Activated effector memory CD4-positive, alpha-beta T cell treated with Interleukin-2 at 50 U/mL for 16 hours (primary cell): ENCODE results near the gene RSL1D1.
A peak's percentile ranks its signal among the peaks of the same experiment; 100 is the strongest.

Experiments used
- DNase-seq: peaks from one replicate; pipeline ENCODE4 v3.0.0-alpha.2; 2020

RSL1D1 gene

DNA sequence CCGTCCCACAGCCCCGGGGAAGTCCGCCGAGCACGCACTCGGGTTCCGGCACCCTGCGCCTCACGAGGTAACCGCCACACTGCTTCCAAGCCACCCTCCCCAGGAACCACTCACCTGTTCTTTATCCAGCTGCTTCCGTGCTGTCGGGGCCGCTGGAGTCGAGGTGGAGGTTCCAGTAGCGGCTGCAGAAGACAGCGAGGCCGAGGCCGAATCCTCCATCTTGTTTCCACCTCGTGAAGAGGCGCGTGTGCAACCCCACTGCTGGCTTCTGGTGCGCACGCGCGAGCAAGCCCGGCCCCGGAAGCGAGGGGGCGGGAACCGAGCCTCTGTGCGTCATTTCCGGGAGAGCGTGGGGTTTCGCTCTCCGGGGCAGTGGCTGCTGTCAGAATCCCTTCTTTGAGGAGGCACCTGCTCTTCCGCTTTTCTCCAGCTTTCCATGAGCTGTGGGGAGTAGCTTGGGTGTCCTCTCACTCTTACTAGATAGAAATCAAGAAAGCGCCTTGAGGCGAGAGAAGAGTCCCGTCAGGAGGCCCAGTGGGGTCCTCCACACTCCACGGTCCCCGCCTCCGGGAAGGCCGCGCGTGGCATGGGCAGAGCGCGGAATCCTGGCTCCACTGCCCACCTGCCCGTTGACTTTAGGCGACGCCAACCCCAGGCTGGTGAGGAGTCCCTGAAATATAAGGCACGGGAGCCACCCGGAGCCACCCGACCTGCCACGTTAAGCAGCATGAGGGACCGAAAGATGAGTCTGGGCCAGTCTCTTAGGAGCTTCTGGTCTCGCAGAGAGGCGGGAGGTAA is at the start of gene RSL1D1:
TSS of gene RSL1D1 (minus strand) at position 249 of the 798 bp plus-strand sequence. CDS start at position 219, 30 bp downstream.
- DNase-seq: peak; percentile 94

DNA sequence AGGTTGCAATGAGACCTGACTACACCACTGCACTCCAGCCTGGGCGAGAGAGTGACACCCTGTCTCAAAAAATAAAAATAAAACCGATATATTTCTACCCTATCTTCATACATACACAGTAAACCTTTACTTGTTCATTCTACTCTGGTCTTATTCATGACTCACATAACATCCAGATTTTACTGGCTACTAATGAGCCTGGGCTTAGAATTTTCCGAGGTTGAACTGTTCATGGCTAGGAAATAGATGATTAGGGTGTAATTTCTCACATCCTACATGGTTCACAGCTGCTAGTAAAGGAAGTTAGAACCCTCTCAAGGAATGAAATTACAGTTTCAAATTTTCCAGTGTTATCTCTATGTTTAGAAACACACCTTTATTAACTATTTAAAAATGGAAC is 49.7 kb upstream of the RSL1D1 start:
- DNase-seq: no peak

GRCh38 chr16:11896486-11897176 is 45.3 kb upstream of the RSL1D1 start:
- DNase-seq: no peak

DNA sequence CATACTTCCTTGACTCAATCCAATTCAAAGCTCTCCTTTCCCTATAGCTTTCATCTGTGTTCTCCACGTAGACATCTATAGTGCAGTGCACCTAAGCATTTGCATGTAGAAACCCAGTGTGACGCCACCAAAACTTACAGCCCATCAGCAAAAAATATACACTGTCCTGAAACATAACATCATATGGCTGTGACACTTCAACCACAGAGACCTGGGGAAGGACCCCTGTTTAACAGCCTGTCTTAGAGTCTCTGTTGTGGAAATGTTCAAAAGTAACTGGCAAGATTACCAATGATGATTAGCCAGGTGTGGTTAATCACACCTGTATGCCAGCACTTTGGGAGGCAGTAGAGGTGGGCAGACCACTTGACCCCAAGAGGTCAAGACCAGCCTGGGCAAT is 42.2 kb upstream of the RSL1D1 start:
- no peak for DNase-seq

GRCh38 chr16:11892761-11893160 is 41.4 kb upstream of the RSL1D1 start:
- DNase-seq: no peak

GRCh38 chr16:11890231-11890965 is 39.1 kb upstream of the RSL1D1 start:
- DNase-seq: no peak

- DNase-seq: no peak
Observed at GRCh38 chr16:11886881-11887280, 35.5 kb upstream of the RSL1D1 start.

GRCh38 chr16:11884035-11884434 is 32.7 kb upstream of the RSL1D1 start:
- no peak for DNase-seq

- no peak for DNase-seq
Observed at GRCh38 chr16:11880007-11880406, 28.7 kb upstream of the RSL1D1 start.

DNA sequence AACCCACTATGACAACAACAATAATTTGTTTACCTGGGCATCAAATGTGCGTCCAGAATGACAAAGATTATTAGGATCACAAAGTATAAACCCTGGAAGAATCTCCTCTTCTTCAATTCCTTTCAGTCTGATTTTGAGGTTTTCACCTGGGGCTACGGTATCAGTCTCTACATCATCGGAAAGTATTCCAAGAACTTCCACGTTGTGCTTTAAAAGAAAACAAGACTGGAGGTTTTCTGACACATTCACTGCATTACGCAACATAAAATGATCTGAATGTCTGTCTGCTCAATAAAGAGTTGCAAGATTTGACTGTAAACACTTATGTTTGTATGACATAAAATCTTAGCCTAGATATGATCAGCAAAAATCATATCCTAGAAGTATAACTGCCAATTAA is 26.0 kb upstream of the RSL1D1 start:
- no peak for DNase-seq

DNA sequence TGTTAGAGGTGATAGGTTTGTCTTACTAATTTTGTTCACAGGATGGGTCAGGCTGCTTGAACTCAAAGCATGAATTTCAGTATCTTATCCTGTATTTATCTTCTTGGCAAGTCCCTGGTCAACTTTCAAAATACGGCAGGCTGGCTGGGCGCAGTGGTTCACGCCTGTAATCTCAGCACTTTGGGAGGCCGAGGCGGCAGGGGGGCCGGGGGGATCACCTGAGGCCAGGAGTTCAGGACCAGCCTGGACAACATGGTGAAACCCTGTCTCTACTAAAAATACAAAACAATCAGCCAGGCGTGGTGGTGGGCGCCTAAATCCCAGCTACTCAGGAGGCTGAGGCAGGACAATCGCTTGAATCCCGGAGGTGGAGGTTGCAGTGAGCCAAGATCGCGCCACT is 25.0 kb upstream of the RSL1D1 start:
- DNase-seq: no peak

- DNase-seq: no peak
Observed at GRCh38 chr16:11875721-11876120, 24.4 kb upstream of the RSL1D1 start.

DNA sequence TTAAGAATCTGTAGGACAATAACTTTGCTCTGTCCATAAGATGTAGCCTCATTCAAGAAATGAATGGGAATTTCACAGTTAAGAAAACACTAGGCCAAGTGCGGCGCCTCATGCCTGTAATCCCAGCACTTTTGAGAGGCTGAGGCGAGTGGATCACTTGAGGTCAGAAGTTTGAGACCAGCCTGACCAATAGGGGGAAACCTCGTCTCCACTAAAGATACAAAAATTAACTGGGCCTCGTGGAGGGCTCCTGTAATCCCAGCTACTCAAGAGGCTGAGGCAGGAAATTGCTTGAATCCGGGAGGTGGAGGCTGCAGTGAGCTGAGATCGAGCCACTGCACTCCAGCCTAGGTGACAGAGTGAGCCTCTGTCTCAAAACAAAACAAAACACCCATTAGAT is 19.9 kb upstream of the RSL1D1 start:
- DNase-seq: no peak

GRCh38 chr16:11870399-11870798 is 19.1 kb upstream of the RSL1D1 start:
- no peak for DNase-seq

GRCh38 chr16:11869353-11870228 is 18.2 kb upstream of the RSL1D1 start:
- DNase-seq: no peak

DNA sequence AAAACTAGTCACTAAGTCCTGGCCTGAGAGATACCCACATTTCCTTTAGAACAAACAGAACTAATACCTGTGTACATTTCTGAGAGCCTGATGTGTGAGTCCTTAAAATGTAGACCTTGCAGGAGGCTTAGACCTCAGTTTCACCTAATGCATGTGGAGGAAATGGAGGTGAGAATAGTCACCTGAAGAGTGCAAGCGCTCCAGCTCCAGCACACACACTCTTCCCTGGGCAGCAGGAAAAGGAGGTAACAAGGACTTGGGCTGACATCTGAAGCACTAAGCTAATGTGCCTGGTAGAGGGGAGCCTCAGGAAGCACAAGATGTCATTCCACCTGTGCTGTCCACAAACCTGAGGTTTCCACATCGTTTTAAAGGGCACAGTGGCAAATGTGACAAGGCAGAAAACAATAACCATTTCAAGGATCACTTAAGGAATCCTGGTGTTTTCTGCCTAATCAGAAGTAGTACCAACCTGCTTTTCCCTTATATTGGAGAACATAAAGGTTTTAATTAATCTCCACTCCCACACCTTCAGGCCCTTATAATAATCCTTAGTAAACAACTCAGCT is 17.2 kb upstream of the RSL1D1 start:
- no peak for DNase-seq

DNA sequence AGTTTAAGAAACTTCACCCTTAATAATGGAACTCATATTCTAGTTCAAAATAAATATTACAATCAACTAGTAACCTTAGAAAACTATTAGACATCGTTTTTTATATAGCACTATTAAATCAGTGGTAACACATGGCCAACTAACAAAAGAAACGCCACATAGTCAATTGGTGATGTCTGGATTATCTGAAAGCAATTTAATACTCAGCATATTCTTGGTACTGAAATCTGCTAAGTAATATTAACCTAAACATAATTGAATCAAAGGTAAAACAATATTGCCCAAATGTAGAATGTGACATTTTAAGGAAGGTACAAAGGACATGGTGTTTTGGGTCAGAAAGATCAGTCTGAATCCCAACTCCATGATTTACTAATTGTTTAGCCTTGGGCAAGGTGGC is 11.1 kb upstream of the RSL1D1 start:
- no peak for DNase-seq

DNA sequence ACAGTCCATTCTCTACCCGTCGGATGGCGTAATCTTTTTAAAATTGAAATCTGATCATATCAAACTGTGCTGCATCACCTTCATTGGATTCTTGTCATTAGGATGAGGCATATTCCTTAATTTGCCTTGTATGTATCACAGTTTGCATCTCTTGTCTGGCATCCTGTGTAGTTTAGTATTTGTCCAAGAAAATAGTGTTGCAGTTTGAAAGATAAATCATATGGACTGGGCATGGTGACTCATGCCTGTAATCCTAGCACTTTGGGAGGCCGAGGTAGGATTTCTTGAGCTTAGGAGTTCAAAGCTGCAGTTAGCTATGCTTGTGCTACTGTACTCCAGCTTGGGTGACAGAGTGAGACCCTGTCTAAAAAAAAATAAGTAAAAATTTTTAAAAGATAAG is 5.8 kb upstream of the RSL1D1 start:
- DNase-seq: no peak

GRCh38 chr16:11852092-11852809 is 909 bp upstream of the RSL1D1 start:
- DNase-seq: no peak

GRCh38 chr16:11848842-11849241 is 2.5 kb downstream of the RSL1D1 start:
- DNase-seq: no peak

GRCh38 chr16:11844499-11844898 is 6.8 kb downstream of the RSL1D1 start:
- no peak for DNase-seq

DNA sequence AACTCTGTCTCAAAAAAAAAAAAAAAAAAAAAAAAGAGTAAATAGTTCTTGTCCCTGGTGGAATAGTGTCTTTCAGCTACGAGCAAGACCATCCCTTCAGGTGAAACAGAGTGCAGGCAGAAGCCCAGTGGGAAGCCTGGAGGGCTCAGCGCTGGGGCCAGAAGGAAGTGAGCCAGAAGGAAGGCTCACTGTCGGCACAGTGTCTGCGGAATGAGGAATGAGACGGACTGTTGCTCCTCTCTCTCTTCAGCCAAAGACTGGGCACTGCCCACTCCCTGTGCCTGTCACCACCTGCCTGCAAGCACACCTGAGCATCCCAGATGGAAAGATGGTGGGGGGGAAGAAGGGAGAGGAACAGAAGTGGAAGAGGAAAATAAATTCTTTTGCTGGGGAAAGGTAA is 7.5 kb downstream of the RSL1D1 start:
- no peak for DNase-seq
